ENCODE measurements around the gene HOXC10. TPM values are rescaled to one million over a fixed set of nuclear protein-coding genes. Genes with fewer than 3 reads are reported as not detected.

The HOXC10 gene
- polyA plus RNA-seq, 3 donors: not detected

DNA sequence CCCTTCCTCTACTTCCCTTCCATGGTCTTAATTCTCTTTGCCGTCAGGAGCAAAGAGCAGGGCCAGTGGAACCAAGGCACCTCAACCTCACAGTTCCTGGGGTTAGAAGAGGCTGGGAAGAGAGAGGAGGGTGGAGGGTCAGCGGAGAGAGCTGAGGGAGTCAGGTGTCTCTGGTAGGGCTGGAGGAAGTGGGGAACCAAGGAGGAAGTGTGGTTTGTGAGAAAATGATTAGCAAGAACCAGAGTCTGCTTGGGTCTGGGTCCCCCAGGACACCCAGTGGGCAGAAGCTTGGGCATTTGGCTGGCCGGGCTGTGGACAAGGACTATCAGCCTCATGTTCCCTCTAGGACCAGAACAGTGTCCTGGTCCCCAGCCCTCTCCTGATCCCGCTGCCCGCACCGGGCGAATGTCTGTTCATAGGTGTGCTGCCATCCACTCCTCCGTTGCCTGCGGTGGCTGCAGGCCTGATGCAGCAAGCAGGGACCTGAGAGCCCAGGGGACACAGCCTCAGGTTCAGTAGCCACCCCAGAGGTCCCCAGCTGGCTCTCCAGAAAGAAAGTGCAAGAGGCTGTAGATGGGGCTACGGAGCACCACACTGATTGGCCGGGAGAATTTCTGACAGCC is 27.9 kb upstream of the HOXC10 start:
- Histone ChIP-seq H3K9ac (ENCODE audit: insufficient read depth, low read length, poor library complexity, severe bottlenecking) (no peak overlapping the region), H3K27ac (ENCODE audit: low read depth in 1 of 2, low read length in 2 of 2) (no peak overlapping the region), H4K20me1 (ENCODE audit: insufficient read depth, low read length) (no peaks in the 10 kb centered on the region), H3K4me2 (replicated peaks; ENCODE audit: extremely low read depth, low read length, poor library complexity, severe bottlenecking) (no peak overlapping the region), H3K36me3 (replicated peaks in 1 of 2; ENCODE audit: control insufficient read depth in 1 of 2, insufficient read depth in 2 of 2, low read length in 2 of 2) (no peaks in the 10 kb centered on the region), H3K27me3 (ENCODE audit: control insufficient read depth in 2 of 2, insufficient read depth in 2 of 2, low read length in 2 of 2) (peaks cover 93 to 99% of the 10 kb centered on the region in 2 donors), H3K4me1 (ENCODE audit: control insufficient read depth in 1 of 2, insufficient read depth in 2 of 2, low read length in 2 of 2) (no peaks in the 10 kb centered on the region), H3K4me3 (replicated peaks in 1 of 3; ENCODE audit: low read depth in 2 of 3, low read length in 3 of 3) (no peak overlapping the region), H3K79me2 (ENCODE audit: insufficient read depth, low read length) (no peaks in the 10 kb centered on the region), H2AFZ (ENCODE audit: insufficient read depth, low read depth, low read length, poor library complexity, severe bottlenecking) (no peak overlapping the region), H3K9me3 (replicated peaks in 1 of 2; ENCODE audit: control insufficient read depth in 1 of 2, insufficient read depth in 1 of 2, low read length in 2 of 2) (peaks cover 7 to 84% of the 10 kb centered on the region in 2 donors)
- DNase-seq: no peak
- intact Hi-C loops (cut with micrococcal nuclease): no loop called here
- peaks cover 2 to 17% of the 10 kb centered on the region in 2 donors for H3K36me3 Mint-ChIP-seq
- TF ChIP-seq, protein P1, sequence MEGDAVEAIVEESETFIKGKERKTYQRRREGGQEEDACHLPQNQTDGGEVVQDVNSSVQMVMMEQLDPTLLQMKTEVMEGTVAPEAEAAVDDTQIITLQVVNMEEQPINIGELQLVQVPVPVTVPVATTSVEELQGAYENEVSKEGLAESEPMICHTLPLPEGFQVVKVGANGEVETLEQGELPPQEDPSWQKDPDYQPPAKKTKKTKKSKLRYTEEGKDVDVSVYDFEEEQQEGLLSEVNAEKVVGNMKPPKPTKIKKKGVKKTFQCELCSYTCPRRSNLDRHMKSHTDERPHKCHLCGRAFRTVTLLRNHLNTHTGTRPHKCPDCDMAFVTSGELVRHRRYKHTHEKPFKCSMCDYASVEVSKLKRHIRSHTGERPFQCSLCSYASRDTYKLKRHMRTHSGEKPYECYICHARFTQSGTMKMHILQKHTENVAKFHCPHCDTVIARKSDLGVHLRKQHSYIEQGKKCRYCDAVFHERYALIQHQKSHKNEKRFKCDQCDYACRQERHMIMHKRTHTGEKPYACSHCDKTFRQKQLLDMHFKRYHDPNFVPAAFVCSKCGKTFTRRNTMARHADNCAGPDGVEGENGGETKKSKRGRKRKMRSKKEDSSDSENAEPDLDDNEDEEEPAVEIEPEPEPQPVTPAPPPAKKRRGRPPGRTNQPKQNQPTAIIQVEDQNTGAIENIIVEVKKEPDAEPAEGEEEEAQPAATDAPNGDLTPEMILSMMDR (IDR thresholded peaks at IDR 0.05): no peak
- peaks cover 2 to 62% (median 33%) of the 10 kb centered on the region in 7 donors for H3K9me3 Mint-ChIP-seq
- peaks cover 94 to 99% (median 96%) of the 10 kb centered on the region in 3 donors for H3K27me3 Mint-ChIP-seq (ENCODE audit: low read depth in 3 of 3)
- peak overlapping the region in 1 of 2 donors; percentile 87 for H3K4me3 Mint-ChIP-seq
- peaks cover 12% of the 10 kb centered on the region for H3K4me1 Mint-ChIP-seq
- WGBS (ENCODE audit: insufficient coverage): 13% methylated on average over 9 of the region's 11 CpGs
- no peak overlapping the region for H3K27ac Mint-ChIP-seq

DNA sequence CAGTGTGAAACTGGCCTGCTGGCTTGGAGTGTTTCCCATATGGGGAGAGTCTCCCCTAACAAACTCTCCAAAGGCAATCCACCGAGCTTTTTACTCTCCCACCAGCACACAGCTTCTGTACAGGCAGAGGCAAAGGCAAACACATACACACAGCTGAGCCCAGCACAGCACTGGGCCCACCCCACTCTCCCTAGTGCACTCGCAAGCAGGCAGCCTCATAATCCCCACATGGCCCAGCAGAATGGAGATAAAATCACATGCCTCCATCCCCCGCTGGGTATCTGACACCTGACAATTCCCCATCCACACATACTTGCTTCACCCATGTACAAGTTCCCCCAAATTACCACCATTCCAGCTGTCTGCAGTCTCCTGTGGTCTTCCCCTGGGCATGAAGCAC is 26.8 kb upstream of the HOXC10 start:
- 23% methylated on average over 3 of the region's 3 CpGs for WGBS (ENCODE audit: insufficient coverage)
- Histone ChIP-seq H3K4me3 (replicated peaks in 1 of 3; ENCODE audit: low read depth in 2 of 3, low read length in 3 of 3) (no peak overlapping the region), H3K79me2 (ENCODE audit: insufficient read depth, low read length) (no peaks in the 10 kb centered on the region), H3K4me1 (ENCODE audit: control insufficient read depth in 1 of 2, insufficient read depth in 2 of 2, low read length in 2 of 2) (no peaks in the 10 kb centered on the region), H3K9ac (ENCODE audit: insufficient read depth, low read length, poor library complexity, severe bottlenecking) (no peak overlapping the region), H3K27ac (ENCODE audit: low read depth in 1 of 2, low read length in 2 of 2) (no peak overlapping the region), H3K9me3 (replicated peaks in 1 of 2; ENCODE audit: control insufficient read depth in 1 of 2, insufficient read depth in 1 of 2, low read length in 2 of 2) (peaks cover 7 to 80% of the 10 kb centered on the region in 2 donors), H3K4me2 (replicated peaks; ENCODE audit: extremely low read depth, low read length, poor library complexity, severe bottlenecking) (no peak overlapping the region), H4K20me1 (ENCODE audit: insufficient read depth, low read length) (no peaks in the 10 kb centered on the region), H3K27me3 (ENCODE audit: control insufficient read depth in 2 of 2, insufficient read depth in 2 of 2, low read length in 2 of 2) (peaks cover 93 to 99% of the 10 kb centered on the region in 2 donors), H2AFZ (ENCODE audit: insufficient read depth, low read depth, low read length, poor library complexity, severe bottlenecking) (no peak overlapping the region), H3K36me3 (replicated peaks in 1 of 2; ENCODE audit: control insufficient read depth in 1 of 2, insufficient read depth in 2 of 2, low read length in 2 of 2) (no peaks in the 10 kb centered on the region)
- intact Hi-C loops (cut with micrococcal nuclease): no loop called here
- peak overlapping the region in 1 of 2 donors; percentile 81 for H3K4me3 Mint-ChIP-seq
- no peak for DNase-seq
- peaks cover 93 to 97% (median 95%) of the 10 kb centered on the region in 3 donors for H3K27me3 Mint-ChIP-seq (ENCODE audit: low read depth in 3 of 3)
- no peak overlapping the region for H3K27ac Mint-ChIP-seq
- peaks cover 2 to 17% of the 10 kb centered on the region in 2 donors for H3K36me3 Mint-ChIP-seq
- H3K9me3 Mint-ChIP-seq: peaks cover 2 to 60% (median 33%) of the 10 kb centered on the region in 7 donors
- TF ChIP-seq, protein P1 (IDR thresholded peaks at IDR 0.05): no peak
- peaks cover 12% of the 10 kb centered on the region for H3K4me1 Mint-ChIP-seq

Measured in CD14-positive monocyte (primary cell).